GM21515 (cell line): ENCODE results near the gene AQP7.
"Not testable (repeated sequence)": the region's sequence is repeated elsewhere in the genome, so short reads cannot be mapped to it uniquely, and the experiment has no call there.

ENCODE experiments used
- ATAC-seq: cut with Tn5 transposase; IDR thresholded peaks from one replicate; pipeline ENCODE4 v1.9.1; 2021; ENCODE audit not compliant: unreplicated experiment

Gene AQP7

DNA sequence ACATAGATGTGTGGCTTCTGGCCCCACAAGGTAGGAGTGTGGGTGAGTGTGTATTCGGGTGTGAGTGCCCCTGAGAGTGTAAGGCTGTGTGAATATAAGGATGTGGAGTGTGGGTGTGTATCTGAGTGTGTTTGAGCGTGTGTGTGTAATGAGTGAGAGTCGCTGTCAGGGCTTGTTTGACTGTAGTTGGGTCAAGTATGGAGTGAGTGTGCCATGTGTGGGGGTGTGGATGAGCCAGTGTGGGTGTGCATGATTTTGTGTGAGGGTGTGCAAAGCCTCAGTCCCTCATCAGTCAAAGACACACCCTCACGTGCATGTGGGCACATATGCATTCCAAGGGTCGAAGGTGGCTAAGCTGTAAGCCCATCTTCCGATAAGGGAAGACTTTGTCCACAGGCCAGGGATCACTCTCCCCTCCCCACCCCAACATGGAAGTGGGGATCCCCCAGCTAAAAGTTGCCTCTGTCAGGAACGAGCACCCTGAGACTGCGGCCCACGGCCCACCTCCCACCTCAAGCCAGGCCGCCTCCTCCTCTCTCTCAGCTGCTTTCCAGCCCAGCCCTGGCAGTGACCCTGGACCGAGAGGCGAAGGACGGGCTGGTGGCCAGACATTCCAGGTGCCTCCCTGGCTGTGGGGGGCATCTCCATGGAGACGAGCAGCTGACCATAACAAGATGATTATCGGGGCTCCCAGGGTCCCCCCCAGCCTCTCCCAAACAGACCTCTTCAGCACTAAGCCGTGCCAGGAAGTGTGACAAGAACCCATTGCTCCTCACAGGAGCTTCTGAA lies 32.1 kb upstream of the AQP7 start:
- ATAC-seq: no peak

DNA sequence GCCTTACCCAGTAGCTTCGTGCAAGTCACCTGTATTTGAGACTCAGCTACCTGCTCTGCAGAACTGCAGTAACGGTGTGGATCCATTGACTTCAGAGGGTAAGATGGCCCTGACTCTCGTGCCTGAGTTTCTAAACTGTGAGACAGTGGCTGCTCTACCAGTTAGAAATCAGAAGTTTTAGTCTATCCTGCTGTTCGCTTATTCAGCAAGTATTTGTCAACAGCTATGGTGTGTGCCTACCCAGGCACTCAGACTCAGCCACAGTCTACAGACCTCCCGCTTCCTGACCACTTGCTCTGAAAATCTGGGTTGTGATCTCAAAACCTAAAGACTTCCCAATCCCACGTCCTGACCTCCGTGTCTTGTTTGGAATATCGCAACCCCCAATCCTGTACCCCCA lies 31.5 kb upstream of the AQP7 start:
- no peak for ATAC-seq

GRCh38 chr9:33431420-33431819 lies 29.1 kb upstream of the AQP7 start:
- ATAC-seq: no peak

- ATAC-seq: no peak
Measured at GRCh38 chr9:33430942-33431341, 28.6 kb upstream of the AQP7 start.

GRCh38 chr9:33429256-33429985 lies 27.1 kb upstream of the AQP7 start:
- no peak for ATAC-seq

- ATAC-seq: no peak
Measured at GRCh38 chr9:33426843-33427293, 24.5 kb upstream of the AQP7 start.

GRCh38 chr9:33425128-33425533 lies 22.8 kb upstream of the AQP7 start:
- no peak for ATAC-seq

DNA sequence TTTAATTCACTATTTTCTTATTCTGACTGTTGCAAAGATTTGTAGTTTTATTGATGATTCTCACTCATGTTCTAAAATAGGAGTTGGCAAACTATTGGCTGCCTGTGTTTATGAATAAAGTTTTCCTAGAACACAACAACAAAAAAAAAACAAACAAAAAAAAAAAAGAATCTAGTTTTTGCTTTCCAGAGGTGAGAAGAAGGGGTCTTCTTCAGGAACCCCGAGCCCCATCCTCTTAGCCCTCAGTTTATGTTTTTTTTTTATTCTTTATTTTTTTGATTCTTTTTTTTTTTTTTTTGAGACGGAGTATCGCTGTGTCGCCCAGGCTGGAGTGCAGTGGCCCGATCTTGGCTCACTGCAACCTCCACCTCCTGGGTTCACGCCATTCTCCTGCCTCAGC lies 22.1 kb upstream of the AQP7 start:
- ATAC-seq: not testable (repeated sequence)

GRCh38 chr9:33424043-33424442 lies 21.7 kb upstream of the AQP7 start:
- not testable (repeated sequence) for ATAC-seq

DNA sequence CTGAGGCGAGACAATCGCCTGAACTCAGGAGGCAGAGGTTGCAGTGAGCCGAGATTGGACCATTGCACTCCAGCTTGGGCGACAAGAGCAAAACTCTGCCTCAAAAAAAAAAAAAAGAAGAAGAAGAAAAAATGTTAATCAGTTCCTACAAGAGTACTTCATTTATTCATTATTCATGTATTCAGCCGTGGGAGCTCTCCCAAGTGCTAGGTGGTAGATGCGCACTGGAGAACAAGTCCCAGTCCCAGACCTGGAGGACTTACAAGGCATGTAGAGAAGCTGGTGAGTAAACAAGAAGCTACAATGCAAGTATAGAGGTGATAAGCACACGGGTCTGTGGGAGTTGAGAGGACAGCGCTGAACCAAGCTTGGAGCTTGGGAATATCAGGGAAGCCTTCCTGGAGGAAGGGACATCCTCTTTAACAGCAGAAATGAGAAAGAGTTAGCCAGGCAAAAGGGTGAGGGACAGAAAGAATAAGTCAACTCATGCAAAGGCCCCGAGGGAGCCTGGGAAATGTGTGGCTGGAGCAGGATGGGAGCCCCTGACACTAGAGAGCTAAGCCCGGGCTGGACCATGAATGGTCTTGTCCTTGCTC lies 17.4 kb upstream of the AQP7 start:
- no peak for ATAC-seq

- ATAC-seq: no peak
Measured at GRCh38 chr9:33418090-33418489, 15.7 kb upstream of the AQP7 start.

DNA sequence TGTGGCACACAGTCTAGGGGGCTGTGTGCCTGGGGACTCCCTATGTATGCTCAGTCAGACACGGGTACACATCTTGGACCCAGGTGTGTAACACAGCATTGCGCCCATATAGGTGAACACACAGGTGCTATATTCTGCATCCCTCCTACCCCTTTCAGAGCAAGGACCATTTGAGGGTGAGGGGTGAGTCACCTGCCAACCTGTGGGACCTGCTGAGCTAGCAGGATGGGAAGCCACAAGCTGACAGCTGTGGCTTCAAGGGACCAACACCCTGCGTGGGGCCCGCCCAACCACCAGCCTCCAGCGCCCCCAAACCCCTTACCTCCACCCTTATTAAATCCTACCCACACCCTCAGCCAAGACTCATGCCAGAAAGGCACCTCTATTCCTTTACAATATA lies 14.6 kb upstream of the AQP7 start:
- ATAC-seq: no peak

DNA sequence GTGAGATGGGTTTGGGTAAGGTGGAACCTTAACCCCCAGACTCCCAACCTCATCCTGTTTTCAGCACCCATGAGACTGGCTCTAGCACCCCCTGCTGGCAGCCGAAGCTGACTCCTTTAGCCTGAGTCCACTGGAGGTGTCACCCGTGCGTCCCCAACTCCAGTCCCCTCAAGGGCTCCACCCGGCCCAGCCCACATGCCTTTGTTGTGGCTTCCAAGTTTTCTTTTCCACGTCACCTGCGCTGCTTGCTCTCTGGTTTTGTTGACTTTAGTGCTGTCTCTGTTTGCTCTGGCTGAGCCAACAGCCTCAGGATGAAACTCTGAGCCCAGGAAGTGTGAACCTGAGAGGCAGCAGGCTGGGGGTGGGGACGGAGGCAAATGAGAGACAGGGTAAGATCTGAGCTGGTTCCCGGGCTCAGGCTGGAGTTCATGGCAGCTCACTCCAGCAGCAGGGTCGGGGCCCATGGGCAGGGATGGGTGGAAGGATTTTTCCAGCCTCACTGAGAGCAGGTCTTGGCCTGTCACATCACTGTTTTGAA lies 13.2 kb upstream of the AQP7 start:
- ATAC-seq: peak; percentile 80

GRCh38 chr9:33414889-33415500 lies 12.6 kb upstream of the AQP7 start:
- ATAC-seq: no peak

GRCh38 chr9:33414268-33414667 lies 11.9 kb upstream of the AQP7 start:
- ATAC-seq: no peak

GRCh38 chr9:33408087-33408486 lies 5.7 kb upstream of the AQP7 start:
- no peak for ATAC-seq

DNA sequence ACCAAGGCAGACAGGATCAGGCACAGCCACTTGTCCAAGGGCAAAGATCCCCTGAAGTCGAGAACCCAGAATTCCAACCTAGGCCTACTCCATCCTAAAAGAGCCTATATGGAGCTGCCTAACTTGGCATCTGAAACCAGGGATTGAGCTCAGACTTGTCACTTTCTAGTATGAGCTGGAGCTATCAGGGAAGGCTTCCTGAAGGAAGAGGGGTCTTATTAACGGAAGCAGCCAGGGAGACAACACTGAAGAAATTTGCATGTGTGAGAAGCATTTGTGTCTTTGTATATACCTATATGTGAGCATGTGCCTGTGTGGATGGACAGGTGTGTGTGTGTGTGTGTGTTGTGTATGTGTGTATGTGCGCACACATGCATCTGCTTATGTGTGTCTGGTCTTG lies 4.7 kb upstream of the AQP7 start:
- ATAC-seq: no peak

DNA sequence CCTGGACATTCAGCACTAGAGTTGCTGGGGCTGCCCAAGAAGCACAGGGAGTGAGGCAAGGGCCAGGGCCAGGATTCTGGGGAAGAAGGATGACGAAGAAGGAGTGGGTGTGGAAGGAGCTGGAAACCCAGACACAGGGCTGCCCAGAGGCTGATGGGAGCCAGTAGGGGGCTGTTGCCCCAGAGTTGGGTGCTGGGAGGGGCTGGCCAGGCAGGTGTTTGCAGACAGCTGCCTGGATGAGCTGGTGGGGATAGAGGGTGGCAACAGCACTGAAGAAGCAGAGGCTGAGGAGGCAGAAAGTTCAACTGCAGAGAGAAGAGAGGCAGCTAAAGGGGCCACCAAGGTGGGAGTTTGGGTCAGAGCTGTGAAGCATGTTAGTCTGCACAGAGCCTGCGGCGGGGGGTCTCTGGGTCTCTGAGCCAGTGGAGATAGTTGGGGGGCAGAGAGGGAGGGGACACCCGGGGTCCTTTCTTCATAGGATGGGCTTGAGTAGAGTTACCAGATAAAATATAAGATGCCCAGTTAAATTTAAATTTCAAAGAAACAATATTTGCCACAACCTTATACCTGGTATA lies 2.5 kb upstream of the AQP7 start:
- no peak for ATAC-seq

DNA sequence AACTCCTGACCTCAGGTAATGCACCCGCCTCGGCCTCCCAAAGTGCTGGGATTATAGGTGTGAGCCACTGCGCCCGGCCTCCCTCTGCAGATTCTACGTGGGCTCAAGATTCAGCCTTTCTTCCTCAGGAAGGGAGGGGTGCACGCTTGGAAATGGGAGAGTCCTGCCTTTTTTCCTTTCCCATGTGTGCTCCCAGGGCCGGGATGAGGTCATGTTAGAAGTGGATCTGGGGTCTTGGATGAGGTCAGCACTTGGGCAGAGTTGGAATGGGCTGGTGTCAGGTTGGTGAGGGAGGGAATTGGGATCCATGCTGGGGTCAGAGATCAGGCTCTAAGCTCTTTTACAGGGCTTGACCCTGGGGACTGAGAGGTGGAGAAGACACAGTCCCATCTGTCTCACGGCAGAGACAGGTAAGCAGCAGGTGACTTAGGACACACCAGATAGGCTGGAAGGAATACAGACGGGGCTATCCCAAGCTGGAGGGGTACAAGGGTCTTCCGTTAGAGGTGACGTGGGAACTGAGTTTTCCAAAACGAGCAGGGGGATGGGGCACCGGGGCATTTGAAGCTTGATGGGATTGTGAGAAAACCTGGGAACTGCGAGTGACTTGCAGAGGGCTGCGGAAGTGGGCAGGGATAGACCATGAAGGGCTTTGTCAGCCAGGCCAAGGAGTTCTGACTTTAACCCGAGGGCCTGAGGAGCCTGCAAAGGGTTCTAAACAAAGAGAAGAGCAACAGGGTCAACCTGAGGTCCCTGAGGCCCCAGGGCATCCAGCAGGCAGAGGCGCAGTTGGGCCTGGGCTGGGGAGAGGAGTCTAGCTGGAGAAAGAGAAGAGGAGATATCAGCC lies 1.8 kb upstream of the AQP7 start:
- ATAC-seq: no peak

- not testable (repeated sequence) for ATAC-seq
Measured at GRCh38 chr9:33401809-33402208, 559 bp downstream of the AQP7 start.
